ENCODE measurements around the gene LMCD1. TPM values are rescaled to one million over a fixed set of nuclear protein-coding genes. Genes with fewer than 3 reads are reported as not detected.

LMCD1 gene
- total RNA-seq, 1 donor from 2014 or later, result 69.0 TPM

DNA sequence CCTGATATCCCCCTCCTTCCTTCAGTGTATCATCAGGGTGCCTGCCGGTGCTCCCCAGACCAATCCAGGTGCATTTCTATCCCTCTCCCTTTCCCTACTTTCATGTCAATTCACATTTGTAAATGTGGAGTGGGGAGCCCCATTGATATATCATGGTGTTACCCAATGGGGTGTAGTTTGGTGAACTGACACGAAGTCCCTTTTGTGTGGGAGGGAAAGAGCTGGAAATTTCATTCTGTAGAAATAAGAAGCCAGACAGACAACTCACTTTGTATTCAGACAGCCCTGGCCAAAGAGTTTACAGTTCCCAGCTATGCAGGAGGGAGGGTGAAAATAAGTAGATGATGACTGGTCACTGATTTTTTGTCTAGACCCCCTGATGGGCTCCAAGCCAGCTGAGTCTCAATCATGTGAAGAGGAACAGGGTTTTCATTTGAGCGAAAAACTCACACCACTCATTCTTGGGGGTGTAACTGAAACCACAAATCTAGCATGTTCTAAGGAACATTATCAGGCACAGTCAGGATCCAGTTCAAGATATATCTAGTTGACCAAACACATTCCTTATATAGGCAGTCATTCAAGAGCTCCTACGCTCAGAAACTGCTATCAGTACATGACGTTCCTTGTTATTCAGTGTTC, 58.9 kb downstream of the LMCD1 start:
- no peak for DNase-seq (ENCODE audit: low read depth)
- TF ChIP-seq, protein P1, sequence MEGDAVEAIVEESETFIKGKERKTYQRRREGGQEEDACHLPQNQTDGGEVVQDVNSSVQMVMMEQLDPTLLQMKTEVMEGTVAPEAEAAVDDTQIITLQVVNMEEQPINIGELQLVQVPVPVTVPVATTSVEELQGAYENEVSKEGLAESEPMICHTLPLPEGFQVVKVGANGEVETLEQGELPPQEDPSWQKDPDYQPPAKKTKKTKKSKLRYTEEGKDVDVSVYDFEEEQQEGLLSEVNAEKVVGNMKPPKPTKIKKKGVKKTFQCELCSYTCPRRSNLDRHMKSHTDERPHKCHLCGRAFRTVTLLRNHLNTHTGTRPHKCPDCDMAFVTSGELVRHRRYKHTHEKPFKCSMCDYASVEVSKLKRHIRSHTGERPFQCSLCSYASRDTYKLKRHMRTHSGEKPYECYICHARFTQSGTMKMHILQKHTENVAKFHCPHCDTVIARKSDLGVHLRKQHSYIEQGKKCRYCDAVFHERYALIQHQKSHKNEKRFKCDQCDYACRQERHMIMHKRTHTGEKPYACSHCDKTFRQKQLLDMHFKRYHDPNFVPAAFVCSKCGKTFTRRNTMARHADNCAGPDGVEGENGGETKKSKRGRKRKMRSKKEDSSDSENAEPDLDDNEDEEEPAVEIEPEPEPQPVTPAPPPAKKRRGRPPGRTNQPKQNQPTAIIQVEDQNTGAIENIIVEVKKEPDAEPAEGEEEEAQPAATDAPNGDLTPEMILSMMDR (conservative IDR thresholded peaks at IDR 0.05; ENCODE audit: low read depth, low read length), result no peak
- H3K4me3 ChIP-seq (ENCODE audit: low read depth, low read length), result no peak overlapping the region

GRCh38 chr3:8561370-8561769, 59.7 kb downstream of the LMCD1 start:
- DNase-seq (ENCODE audit: low read depth), result no peak
- no peak overlapping the region for H3K4me3 ChIP-seq (ENCODE audit: low read depth, low read length)
- TF ChIP-seq, protein P1 (conservative IDR thresholded peaks at IDR 0.05; ENCODE audit: low read depth, low read length), result no peak

DNA sequence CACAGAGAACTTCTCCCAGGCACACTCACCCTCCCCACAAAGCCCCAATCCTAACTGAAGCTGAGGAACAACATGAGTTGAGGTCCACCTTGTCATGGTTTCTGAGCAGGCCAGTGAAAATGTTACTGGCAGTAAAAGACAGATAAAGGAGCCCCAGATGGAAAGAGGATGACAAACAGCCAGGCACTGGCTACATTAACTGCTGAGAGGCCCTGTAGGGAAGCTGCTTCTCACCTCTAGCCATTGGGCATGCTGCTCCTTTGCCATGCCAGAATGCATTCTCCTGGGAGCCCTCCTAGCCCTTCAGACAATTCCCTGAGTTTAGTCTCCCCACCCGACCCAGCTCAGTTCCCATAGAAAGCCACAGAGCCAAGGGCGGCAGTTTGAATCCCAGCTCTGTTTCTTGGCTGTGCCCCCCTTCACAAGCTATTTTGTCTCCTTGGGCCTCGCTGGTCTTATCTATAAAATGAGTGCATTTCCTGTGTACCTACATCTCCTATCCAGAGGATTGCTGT, 60.5 kb downstream of the LMCD1 start:
- no peak for DNase-seq (ENCODE audit: low read depth)
- TF ChIP-seq, protein P1 (conservative IDR thresholded peaks at IDR 0.05; ENCODE audit: low read depth, low read length), result no peak
- no peak overlapping the region for H3K4me3 ChIP-seq (ENCODE audit: low read depth, low read length)

- TF ChIP-seq, protein P1 (conservative IDR thresholded peaks at IDR 0.05; ENCODE audit: low read depth, low read length), result no peak
- DNase-seq (ENCODE audit: low read depth), result no peak
- H3K4me3 ChIP-seq (ENCODE audit: low read depth, low read length), result no peak overlapping the region
Observed at GRCh38 chr3:8563146-8563545, 61.5 kb downstream of the LMCD1 start.

DNA sequence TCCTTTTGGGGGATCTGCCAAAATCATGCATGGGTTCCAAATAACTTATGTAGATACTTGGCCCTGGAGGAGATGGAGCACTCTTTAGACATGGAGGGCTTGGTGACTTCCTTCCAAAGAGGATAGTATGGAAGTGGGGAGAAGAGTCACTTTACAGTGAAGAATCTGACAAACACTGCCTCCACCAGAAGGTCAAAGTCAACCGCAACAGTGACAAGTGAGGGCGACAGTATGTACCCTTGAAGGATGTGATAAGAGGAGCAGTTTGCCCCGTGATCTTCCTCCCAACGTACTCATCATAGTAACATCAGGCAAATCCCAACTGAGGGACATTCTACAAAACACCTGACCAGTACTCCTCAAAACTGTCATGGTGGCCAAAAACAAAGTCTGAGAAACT, 62.0 kb downstream of the LMCD1 start:
- TF ChIP-seq, protein P1 (conservative IDR thresholded peaks at IDR 0.05; ENCODE audit: low read depth, low read length), result no peak
- no peak overlapping the region for H3K4me3 ChIP-seq (ENCODE audit: low read depth, low read length)
- no peak for DNase-seq (ENCODE audit: low read depth)

DNA sequence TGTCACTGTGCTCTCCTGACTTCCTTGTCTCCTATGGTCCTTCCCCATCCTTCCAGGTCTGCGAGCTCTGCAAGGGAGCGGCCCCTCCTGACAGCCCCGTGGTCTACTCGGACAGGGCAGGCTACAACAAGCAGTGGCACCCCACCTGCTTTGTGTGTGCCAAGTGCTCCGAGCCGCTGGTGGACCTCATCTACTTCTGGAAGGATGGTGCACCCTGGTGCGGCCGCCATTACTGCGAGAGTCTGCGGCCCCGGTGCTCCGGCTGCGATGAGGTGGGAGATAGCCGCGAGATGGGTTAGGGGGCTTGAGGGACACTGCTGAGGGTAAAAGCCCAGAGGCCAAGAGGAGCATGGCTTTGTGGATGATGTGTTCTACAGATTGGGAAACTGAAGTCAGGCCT, 63.8 kb downstream of the LMCD1 start:
- TF ChIP-seq, protein P1 (conservative IDR thresholded peaks at IDR 0.05; ENCODE audit: low read depth, low read length), result no peak
- DNase-seq (ENCODE audit: low read depth), result no peak
- H3K4me3 ChIP-seq (ENCODE audit: low read depth, low read length), result no peak overlapping the region

All from epithelial cell of proximal tubule (primary cell).